ENCODE data around the gene INPP5E. TPM values are rescaled to one million over a fixed set of nuclear protein-coding genes. Genes with fewer than 3 reads are reported as not detected.
"Not testable (repeated sequence)": the region's sequence is repeated elsewhere in the genome, so short reads cannot be mapped to it uniquely, and the experiment has no call there.

Gene INPP5E
- total RNA-seq, 1 experiment from 2014 or later = 11.3 TPM

GRCh38 chr9:136429075-136429628 lies 10.5 kb downstream of the INPP5E start:
- CTCF ChIA-PET = no interaction called here
- Mint-ChIP-seq H3K9me3 (ENCODE audit: low read depth, unreplicated experiment) (no peaks in the 10 kb centered on the region), H3K27me3 (ENCODE audit: unreplicated experiment) (no peaks in the 10 kb centered on the region), H3K36me3 (ENCODE audit: insufficient read depth, unreplicated experiment) (peaks cover 29% of the 10 kb centered on the region), H3K27ac (ENCODE audit: unreplicated experiment) (no peak overlapping the region), H3K4me3 (ENCODE audit: low read depth, unreplicated experiment) (no peak overlapping the region), H3K4me1 (ENCODE audit: low read depth, unreplicated experiment) (no peaks in the 10 kb centered on the region)
- TF ChIP-seq CTCF (IDR thresholded peaks at IDR 0.05; ENCODE audit: unreplicated experiment) = no peak
- intact Hi-C loops (cut with micrococcal nuclease; ENCODE audit: unreplicated experiment) = no loop called here
- no peak for DNase-seq
- no TSS peak for BruUV-seq (replicated peaks)

GRCh38 chr9:136426787-136427186 lies 12.9 kb downstream of the INPP5E start:
- H3K4me3 Mint-ChIP-seq (ENCODE audit: low read depth, unreplicated experiment) = no peak overlapping the region
- H3K36me3 Mint-ChIP-seq (ENCODE audit: insufficient read depth, unreplicated experiment) = peaks cover 39% of the 10 kb centered on the region
- H3K27me3 Mint-ChIP-seq (ENCODE audit: unreplicated experiment) = no peaks in the 10 kb centered on the region
- no TSS peak for BruUV-seq (replicated peaks)
- CTCF ChIA-PET = no interaction called here
- no peaks in the 10 kb centered on the region for H3K4me1 Mint-ChIP-seq (ENCODE audit: low read depth, unreplicated experiment)
- DNase-seq = no peak
- no peak for TF ChIP-seq CTCF (IDR thresholded peaks at IDR 0.05; ENCODE audit: unreplicated experiment)
- H3K27ac Mint-ChIP-seq (ENCODE audit: unreplicated experiment) = no peak overlapping the region
- intact Hi-C loops (cut with micrococcal nuclease; ENCODE audit: unreplicated experiment) = no loop called here
- no peaks in the 10 kb centered on the region for H3K9me3 Mint-ChIP-seq (ENCODE audit: low read depth, unreplicated experiment)

GRCh38 chr9:136425367-136425766 lies 14.3 kb downstream of the INPP5E start:
- H3K4me3 Mint-ChIP-seq (ENCODE audit: low read depth, unreplicated experiment); H3K27me3 Mint-ChIP-seq (ENCODE audit: unreplicated experiment); DNase-seq; H3K9me3 Mint-ChIP-seq (ENCODE audit: low read depth, unreplicated experiment); BruUV-seq (replicated peaks); H3K4me1 Mint-ChIP-seq (ENCODE audit: low read depth, unreplicated experiment); H3K27ac Mint-ChIP-seq (ENCODE audit: unreplicated experiment); CTCF ChIA-PET; intact Hi-C loops (cut with micrococcal nuclease; ENCODE audit: unreplicated experiment): not testable (repeated sequence)
- peaks cover 44% of the 10 kb centered on the region for H3K36me3 Mint-ChIP-seq (ENCODE audit: insufficient read depth, unreplicated experiment)

- no peak overlapping the region for H3K27ac Mint-ChIP-seq (ENCODE audit: unreplicated experiment)
- no peaks in the 10 kb centered on the region for H3K4me1 Mint-ChIP-seq (ENCODE audit: low read depth, unreplicated experiment)
- no TSS peak for BruUV-seq (replicated peaks)
- no peak overlapping the region for H3K4me3 Mint-ChIP-seq (ENCODE audit: low read depth, unreplicated experiment)
- TF ChIP-seq CTCF (IDR thresholded peaks at IDR 0.05; ENCODE audit: unreplicated experiment) = no peak
- no peaks in the 10 kb centered on the region for H3K27me3 Mint-ChIP-seq (ENCODE audit: unreplicated experiment)
- DNase-seq = no peak
- CTCF ChIA-PET = no interaction called here
- intact Hi-C loops (cut with micrococcal nuclease; ENCODE audit: unreplicated experiment) = no loop called here
- peaks cover 39% of the 10 kb centered on the region for H3K36me3 Mint-ChIP-seq (ENCODE audit: insufficient read depth, unreplicated experiment)
- H3K9me3 Mint-ChIP-seq (ENCODE audit: low read depth, unreplicated experiment) = no peaks in the 10 kb centered on the region
Observed at GRCh38 chr9:136424750-136425362, 14.8 kb downstream of the INPP5E start.

GRCh38 chr9:136423432-136424146 lies 16.1 kb downstream of the INPP5E start:
- intact Hi-C loops (cut with micrococcal nuclease; ENCODE audit: unreplicated experiment) = no loop called here
- no peak for DNase-seq
- Mint-ChIP-seq H3K27ac (ENCODE audit: unreplicated experiment) (no peak overlapping the region), H3K4me3 (ENCODE audit: low read depth, unreplicated experiment) (no peak overlapping the region), H3K27me3 (ENCODE audit: unreplicated experiment) (no peaks in the 10 kb centered on the region), H3K9me3 (ENCODE audit: low read depth, unreplicated experiment) (no peaks in the 10 kb centered on the region), H3K36me3 (ENCODE audit: insufficient read depth, unreplicated experiment) (peaks cover 36% of the 10 kb centered on the region), H3K4me1 (ENCODE audit: low read depth, unreplicated experiment) (no peaks in the 10 kb centered on the region)
- BruUV-seq (replicated peaks) = TSS peak; percentile 39
- CTCF ChIA-PET = no interaction called here
- no peak for TF ChIP-seq CTCF (IDR thresholded peaks at IDR 0.05; ENCODE audit: unreplicated experiment)
